ENCODE measurements around the gene ZNF740.

Gene ZNF740

GRCh38 chr12:53221203-53222080, 40.9 kb downstream of the ZNF740 start:
- H3K27me3 Mint-ChIP-seq = no peaks in the 10 kb centered on the region
- H3K4me3 Mint-ChIP-seq = peak overlapping the region; percentile 83
- peaks cover 82% of the 10 kb centered on the region for H3K4me1 Mint-ChIP-seq (ENCODE audit: low read depth)
- no peaks in the 10 kb centered on the region for H3K9me3 Mint-ChIP-seq
- peak overlapping the region; percentile 93 for H3K27ac Mint-ChIP-seq
- H3K36me3 Mint-ChIP-seq (ENCODE audit: low read depth) = peaks cover 5% of the 10 kb centered on the region

GRCh38 chr12:53222170-53222721, 41.7 kb downstream of the ZNF740 start:
- Mint-ChIP-seq H3K27ac (peak overlapping the region; percentile 77), H3K4me3 (peak overlapping the region; percentile 72), H3K9me3 (no peaks in the 10 kb centered on the region), H3K36me3 (ENCODE audit: low read depth) (peaks cover 9% of the 10 kb centered on the region), H3K27me3 (no peaks in the 10 kb centered on the region), H3K4me1 (ENCODE audit: low read depth) (peaks cover 79% of the 10 kb centered on the region)

- H3K9me3 Mint-ChIP-seq = no peaks in the 10 kb centered on the region
- H3K4me1 Mint-ChIP-seq (ENCODE audit: low read depth) = peaks cover 77% of the 10 kb centered on the region
- H3K36me3 Mint-ChIP-seq (ENCODE audit: low read depth) = peaks cover 9% of the 10 kb centered on the region
- H3K27ac Mint-ChIP-seq = peak overlapping the region; percentile 57
- H3K27me3 Mint-ChIP-seq = no peaks in the 10 kb centered on the region
- peak overlapping the region; percentile 72 for H3K4me3 Mint-ChIP-seq
Observed at GRCh38 chr12:53222806-53223261, 42.3 kb downstream of the ZNF740 start.

- peak overlapping the region; percentile 72 for H3K4me3 Mint-ChIP-seq
- H3K4me1 Mint-ChIP-seq (ENCODE audit: low read depth) = peaks cover 77% of the 10 kb centered on the region
- H3K27me3 Mint-ChIP-seq = no peaks in the 10 kb centered on the region
- H3K9me3 Mint-ChIP-seq = no peaks in the 10 kb centered on the region
- H3K27ac Mint-ChIP-seq = peak overlapping the region; percentile 85
- peaks cover 9% of the 10 kb centered on the region for H3K36me3 Mint-ChIP-seq (ENCODE audit: low read depth)
Observed at GRCh38 chr12:53223389-53224060, 43.0 kb downstream of the ZNF740 start.

GRCh38 chr12:53224061-53224896, 43.8 kb downstream of the ZNF740 start:
- peak overlapping the region; percentile 85 for H3K27ac Mint-ChIP-seq
- H3K36me3 Mint-ChIP-seq (ENCODE audit: low read depth) = peaks cover 7% of the 10 kb centered on the region
- H3K4me3 Mint-ChIP-seq = peak overlapping the region; percentile 72
- H3K27me3 Mint-ChIP-seq = no peaks in the 10 kb centered on the region
- no peaks in the 10 kb centered on the region for H3K9me3 Mint-ChIP-seq
- peaks cover 73% of the 10 kb centered on the region for H3K4me1 Mint-ChIP-seq (ENCODE audit: low read depth)

GRCh38 chr12:53224897-53225634, 44.5 kb downstream of the ZNF740 start:
- no peaks in the 10 kb centered on the region for H3K27me3 Mint-ChIP-seq
- peaks cover 5% of the 10 kb centered on the region for H3K36me3 Mint-ChIP-seq (ENCODE audit: low read depth)
- no peak overlapping the region for H3K4me3 Mint-ChIP-seq
- peak overlapping the region; percentile 76 for H3K27ac Mint-ChIP-seq
- no peaks in the 10 kb centered on the region for H3K9me3 Mint-ChIP-seq
- H3K4me1 Mint-ChIP-seq (ENCODE audit: low read depth) = peaks cover 73% of the 10 kb centered on the region

- Mint-ChIP-seq H3K27ac (peak overlapping the region; percentile 76), H3K4me1 (ENCODE audit: low read depth) (peaks cover 72% of the 10 kb centered on the region), H3K27me3 (no peaks in the 10 kb centered on the region), H3K36me3 (ENCODE audit: low read depth) (peaks cover 5% of the 10 kb centered on the region), H3K4me3 (no peak overlapping the region), H3K9me3 (no peaks in the 10 kb centered on the region)
Observed at GRCh38 chr12:53225635-53226424, 45.3 kb downstream of the ZNF740 start.

GRCh38 chr12:53226815-53227214, 46.3 kb downstream of the ZNF740 start:
- Mint-ChIP-seq H3K27ac (no peak overlapping the region), H3K4me3 (no peak overlapping the region), H3K27me3 (no peaks in the 10 kb centered on the region), H3K36me3 (ENCODE audit: low read depth) (peaks cover 5% of the 10 kb centered on the region), H3K9me3 (no peaks in the 10 kb centered on the region), H3K4me1 (ENCODE audit: low read depth) (peaks cover 77% of the 10 kb centered on the region)

- Mint-ChIP-seq H3K9me3 (no peaks in the 10 kb centered on the region), H3K27me3 (no peaks in the 10 kb centered on the region), H3K4me1 (ENCODE audit: low read depth) (peaks cover 73% of the 10 kb centered on the region), H3K4me3 (no peak overlapping the region), H3K27ac (no peak overlapping the region), H3K36me3 (ENCODE audit: low read depth) (peaks cover 5% of the 10 kb centered on the region)
Observed at GRCh38 chr12:53227341-53227740, 46.8 kb downstream of the ZNF740 start.

- Mint-ChIP-seq H3K4me3 (no peak overlapping the region), H3K27me3 (no peaks in the 10 kb centered on the region), H3K4me1 (ENCODE audit: low read depth) (peaks cover 73% of the 10 kb centered on the region), H3K9me3 (no peaks in the 10 kb centered on the region), H3K27ac (no peak overlapping the region), H3K36me3 (ENCODE audit: low read depth) (peaks cover 5% of the 10 kb centered on the region)
Observed at GRCh38 chr12:53227836-53228235, 47.3 kb downstream of the ZNF740 start.

GRCh38 chr12:53229454-53229853, 48.9 kb downstream of the ZNF740 start:
- no peaks in the 10 kb centered on the region for H3K27me3 Mint-ChIP-seq
- H3K9me3 Mint-ChIP-seq = no peaks in the 10 kb centered on the region
- no peak overlapping the region for H3K4me3 Mint-ChIP-seq
- peak overlapping the region; percentile 13 for H3K27ac Mint-ChIP-seq
- peaks cover 5% of the 10 kb centered on the region for H3K36me3 Mint-ChIP-seq (ENCODE audit: low read depth)
- peaks cover 72% of the 10 kb centered on the region for H3K4me1 Mint-ChIP-seq (ENCODE audit: low read depth)

GRCh38 chr12:53230108-53230845, 49.8 kb downstream of the ZNF740 start:
- no peak overlapping the region for H3K4me3 Mint-ChIP-seq
- no peaks in the 10 kb centered on the region for H3K9me3 Mint-ChIP-seq
- H3K27ac Mint-ChIP-seq = peak overlapping the region; percentile 13
- H3K4me1 Mint-ChIP-seq (ENCODE audit: low read depth) = peaks cover 71% of the 10 kb centered on the region
- peaks cover 5% of the 10 kb centered on the region for H3K36me3 Mint-ChIP-seq (ENCODE audit: low read depth)
- H3K27me3 Mint-ChIP-seq = no peaks in the 10 kb centered on the region

- Mint-ChIP-seq H3K4me3 (peak overlapping the region; percentile 74), H3K27me3 (no peaks in the 10 kb centered on the region), H3K36me3 (ENCODE audit: low read depth) (peaks cover 5% of the 10 kb centered on the region), H3K9me3 (no peaks in the 10 kb centered on the region), H3K27ac (no peak overlapping the region), H3K4me1 (ENCODE audit: low read depth) (peaks cover 76% of the 10 kb centered on the region)
Observed at GRCh38 chr12:53231671-53231920, 51.1 kb downstream of the ZNF740 start.
